ENCODE results near the gene LAPTM5.

- TF ChIP-seq NBN (IDR thresholded peaks at IDR 0.05) (no peak), POLR2A (IDR thresholded peaks at IDR 0.05; ENCODE audit: low read depth, low read length) (no peak), POLR2AphosphoS5 (IDR thresholded peaks at IDR 0.05; ENCODE audit: low read length) (no peak), WRNIP1 (IDR thresholded peaks at IDR 0.05; ENCODE audit: borderline replicate concordance, low read depth, low read length) (no peak), SRF (IDR thresholded peaks at IDR 0.05; ENCODE audit: low read depth in 2 of 2, low read length in 2 of 2) (no peak), CTCF (IDR thresholded peaks at IDR 0.05 in 2 of 3, conservative IDR thresholded peaks at IDR 0.05 in 1 of 3; ENCODE audit: control insufficient read depth in 2 of 3, extremely low read depth in 1 of 3, insufficient read depth in 1 of 3, low read depth in 3 of 3, low read length in 3 of 3) (no peak), YBX1 (IDR thresholded peaks at IDR 0.05) (no peak), RELA (IDR thresholded peaks at IDR 0.05; ENCODE audit: borderline replicate concordance, partially characterized antibody) (no peak), JUNB (IDR thresholded peaks at IDR 0.05) (no peak), SPI1 (IDR thresholded peaks at IDR 0.05; ENCODE audit: borderline replicate concordance, insufficient read depth, low read depth, low read length) (no peak)
Observed at GRCh38 chr1:30791868-30792267, 34.3 kb upstream of the LAPTM5 start.

Measured in GM12878 (cell line).